GM15510 (cell line): ENCODE results near the gene PLSCR1.

Experiments used
- POLR2A ChIP-seq: IDR thresholded peaks from 3 replicates; pipeline ENCODE4 v1.6.1; 2011; ENCODE audit warnings: borderline replicate concordance; ENCODE audit not compliant: insufficient read length; ENCODE audit errors: extremely low read depth

Gene PLSCR1

DNA sequence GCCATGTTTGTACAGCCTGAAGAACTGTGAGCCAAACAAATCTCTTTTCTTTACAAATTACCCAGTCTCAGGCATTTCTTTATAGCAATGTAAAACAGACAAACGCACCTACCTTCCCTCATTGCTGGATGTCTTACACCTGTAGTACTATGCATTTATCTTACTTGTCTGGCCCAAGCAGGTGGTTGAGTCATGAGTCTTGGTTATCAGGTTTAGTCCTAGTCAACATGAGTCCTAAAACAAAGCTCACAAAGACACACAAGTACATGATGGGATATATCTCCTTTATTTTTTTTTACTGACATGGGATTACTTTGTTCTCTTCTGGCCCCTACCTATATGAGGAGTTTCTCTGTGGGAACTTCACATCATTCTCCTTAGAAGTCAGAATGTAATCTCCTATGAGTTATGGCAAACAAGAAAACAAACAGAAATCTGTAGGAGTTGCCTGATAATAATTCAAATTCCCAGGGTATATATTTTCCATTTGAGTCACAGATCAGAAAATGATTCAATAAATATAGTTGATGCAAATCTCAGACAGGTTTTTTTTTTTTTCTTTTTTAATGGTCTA lies 41.4 kb downstream of the PLSCR1 start:
- TF ChIP-seq POLR2A: no peak

DNA sequence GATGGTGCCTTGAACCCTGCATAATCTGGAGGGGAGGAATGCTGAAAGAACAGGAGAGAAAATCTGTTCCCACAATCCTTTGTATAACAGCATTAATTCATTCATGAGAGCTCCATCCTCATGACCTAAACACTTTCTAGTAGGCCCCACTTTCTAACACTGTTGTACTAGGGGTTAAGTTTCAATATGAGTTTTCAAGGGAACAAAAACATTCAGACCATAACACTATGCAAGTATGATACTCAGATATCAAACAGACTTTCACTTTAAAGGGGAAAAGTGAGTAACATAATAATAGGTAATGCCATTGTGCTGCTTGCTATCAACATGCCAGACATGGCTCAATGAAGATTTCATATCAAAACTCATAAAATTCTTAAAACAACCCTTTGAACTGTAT lies 42.7 kb downstream of the PLSCR1 start:
- TF ChIP-seq POLR2A: no peak

DNA sequence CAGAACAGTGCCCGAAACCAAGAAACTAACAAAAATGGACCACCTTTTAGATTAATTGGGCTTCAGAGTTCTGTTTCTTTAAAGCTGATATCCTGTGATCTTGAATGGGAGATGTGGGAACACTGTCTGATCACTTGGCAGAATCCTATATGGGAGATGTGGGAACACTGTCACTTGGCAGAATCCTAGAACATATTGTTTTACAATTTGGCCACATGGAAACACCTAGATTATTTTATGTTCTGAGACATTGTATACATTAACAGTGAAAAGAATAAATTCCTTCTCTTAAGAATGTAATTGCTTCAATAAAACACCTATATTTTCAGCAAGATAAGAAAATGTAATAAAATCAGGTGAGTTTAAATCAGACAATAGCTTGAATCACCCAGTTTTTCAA lies 44.7 kb downstream of the PLSCR1 start:
- TF ChIP-seq POLR2A: no peak

DNA sequence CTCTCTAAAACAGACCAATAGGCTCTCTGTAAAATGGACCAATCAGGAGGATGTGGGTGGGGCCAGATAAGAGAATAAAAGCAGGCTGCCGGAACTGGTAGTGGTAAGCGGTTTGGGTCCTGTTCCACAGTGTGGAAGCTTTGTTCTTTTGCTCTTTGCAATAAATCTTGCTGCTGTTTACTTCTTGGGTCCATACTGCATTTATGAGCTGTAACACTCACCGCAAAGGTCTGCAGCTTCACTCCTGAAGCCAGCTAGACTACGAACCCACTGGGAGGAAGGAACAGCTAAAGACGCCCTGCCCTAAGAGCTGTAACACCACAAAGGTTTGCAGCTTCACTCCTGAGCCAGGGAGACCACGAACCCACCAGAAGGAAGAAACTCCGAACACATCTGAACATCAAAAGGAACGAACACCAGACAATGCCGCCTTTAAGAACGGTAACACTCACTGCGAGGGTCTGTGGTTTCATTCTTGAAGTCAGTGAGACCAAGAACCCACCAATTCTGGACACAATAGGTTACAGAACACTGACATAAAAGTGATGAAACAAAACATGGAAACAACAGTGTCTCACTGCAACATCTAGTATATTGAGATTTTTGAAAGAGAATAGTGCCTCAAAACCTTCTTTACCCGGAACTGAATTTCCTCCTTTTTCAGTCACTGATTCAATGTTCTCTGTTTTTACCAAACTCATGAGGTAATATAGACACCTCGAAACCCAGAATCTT lies 46.2 kb downstream of the PLSCR1 start:
- TF ChIP-seq POLR2A: no peak

DNA sequence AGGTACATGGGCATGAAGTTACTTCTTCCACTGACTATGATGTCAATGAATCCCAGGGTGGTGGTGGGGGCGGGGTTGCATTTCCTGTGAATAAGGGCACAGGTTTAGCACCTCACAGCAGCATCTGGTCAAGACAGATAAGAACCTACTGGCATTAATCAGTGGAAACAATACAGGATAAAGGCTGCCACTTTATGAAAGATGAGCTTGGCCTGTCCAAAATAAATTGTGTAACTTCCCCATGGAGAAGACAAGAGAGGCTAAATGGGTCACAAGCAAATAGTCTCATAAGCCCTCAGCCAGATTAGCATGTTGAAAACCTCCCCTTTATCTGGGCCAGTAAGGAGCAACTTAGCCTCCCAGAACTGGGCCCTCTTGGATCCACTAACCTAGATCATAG lies 47.7 kb downstream of the PLSCR1 start:
- no peak for TF ChIP-seq POLR2A

DNA sequence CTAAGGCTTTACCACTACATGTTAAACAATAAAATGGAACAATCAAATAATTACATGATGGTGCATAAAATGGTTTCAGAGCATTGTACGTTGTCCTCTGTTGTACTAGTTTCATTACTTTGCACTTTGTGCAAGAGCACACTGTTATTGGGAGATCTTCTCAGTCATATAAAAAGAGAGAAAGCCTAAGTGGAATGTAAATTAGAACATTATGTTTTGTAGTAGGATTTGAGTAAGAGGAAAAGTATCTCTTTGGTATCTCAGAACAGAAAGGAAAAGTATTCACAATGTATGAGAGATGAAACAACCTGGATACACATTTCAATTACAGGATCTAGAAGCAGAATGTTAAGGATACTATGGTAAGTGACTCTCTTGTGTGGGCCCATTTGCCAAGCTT lies 48.2 kb downstream of the PLSCR1 start:
- TF ChIP-seq POLR2A: no peak

DNA sequence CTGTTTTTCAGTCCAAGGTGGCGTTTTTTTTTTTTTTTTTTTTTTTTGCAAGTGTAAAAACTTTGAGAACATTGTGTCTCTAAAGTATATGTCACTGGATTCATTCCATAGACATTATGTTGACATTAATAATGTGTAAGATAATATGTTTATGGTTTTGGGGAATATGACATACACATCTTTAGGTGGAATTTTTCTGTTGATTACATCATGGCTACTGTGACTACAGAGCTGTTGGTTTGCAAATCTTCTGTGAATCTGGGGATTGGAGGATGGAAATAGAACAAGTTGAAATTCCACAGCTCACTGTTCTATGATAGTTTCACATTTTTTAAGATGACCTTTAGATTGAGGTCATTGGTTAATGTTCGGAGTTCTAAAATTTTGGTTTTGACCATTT lies 50.6 kb downstream of the PLSCR1 start:
- no peak for TF ChIP-seq POLR2A

DNA sequence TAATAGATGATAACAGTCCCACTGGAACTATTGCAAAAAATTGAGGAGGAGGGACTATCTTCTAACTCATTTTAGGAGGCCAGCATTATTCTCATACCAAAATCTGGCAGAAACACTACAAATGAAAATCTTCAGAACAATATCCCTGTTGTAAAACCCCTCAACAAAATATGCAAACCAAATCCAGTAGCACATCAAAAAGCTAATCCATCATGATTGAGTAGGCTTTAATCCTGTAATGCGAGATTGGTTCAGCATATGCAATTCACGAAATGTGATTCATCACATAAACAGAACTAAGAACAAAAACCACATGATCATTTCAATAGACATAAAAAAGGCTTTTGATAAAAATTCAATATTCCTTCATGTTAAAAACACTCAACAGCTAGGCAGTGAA lies 51.2 kb downstream of the PLSCR1 start:
- no peak for TF ChIP-seq POLR2A

DNA sequence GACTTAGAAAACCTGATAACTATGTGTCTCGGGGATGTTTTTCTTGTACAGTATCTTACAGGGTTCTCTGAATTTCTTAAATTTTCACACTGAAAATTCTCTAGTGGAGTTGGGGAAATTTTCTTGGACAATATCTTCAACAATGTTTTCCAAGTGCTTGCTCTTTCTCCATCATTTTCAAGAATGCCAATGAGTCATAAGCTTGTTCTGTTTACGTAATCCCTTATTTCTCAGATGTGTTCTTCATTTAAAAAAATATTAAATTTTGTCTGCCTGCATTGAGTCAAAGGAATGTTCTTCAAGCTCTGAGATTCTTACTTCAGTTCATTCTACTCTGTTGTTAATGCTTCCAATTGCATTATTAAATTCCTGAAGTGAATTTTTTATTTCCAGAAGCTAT lies 53.1 kb downstream of the PLSCR1 start:
- TF ChIP-seq POLR2A: no peak

DNA sequence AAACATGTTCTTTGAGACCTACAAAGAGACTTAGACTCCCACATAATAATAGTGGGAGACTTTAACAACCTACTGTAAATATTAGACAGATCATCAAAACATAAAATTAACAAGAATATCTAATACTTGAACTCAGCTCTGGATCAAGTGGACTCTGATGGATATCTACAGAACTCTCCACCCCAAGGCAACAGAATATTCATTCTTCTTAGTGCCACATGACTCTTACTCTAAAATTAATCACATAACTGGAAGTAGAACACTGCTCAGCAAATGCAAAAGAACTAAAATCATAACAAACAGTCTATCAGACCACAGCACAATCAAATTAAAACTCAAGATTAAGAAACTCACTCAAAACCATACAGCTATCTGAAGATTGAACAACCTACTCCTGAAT lies 59.1 kb downstream of the PLSCR1 start:
- no peak for TF ChIP-seq POLR2A

DNA sequence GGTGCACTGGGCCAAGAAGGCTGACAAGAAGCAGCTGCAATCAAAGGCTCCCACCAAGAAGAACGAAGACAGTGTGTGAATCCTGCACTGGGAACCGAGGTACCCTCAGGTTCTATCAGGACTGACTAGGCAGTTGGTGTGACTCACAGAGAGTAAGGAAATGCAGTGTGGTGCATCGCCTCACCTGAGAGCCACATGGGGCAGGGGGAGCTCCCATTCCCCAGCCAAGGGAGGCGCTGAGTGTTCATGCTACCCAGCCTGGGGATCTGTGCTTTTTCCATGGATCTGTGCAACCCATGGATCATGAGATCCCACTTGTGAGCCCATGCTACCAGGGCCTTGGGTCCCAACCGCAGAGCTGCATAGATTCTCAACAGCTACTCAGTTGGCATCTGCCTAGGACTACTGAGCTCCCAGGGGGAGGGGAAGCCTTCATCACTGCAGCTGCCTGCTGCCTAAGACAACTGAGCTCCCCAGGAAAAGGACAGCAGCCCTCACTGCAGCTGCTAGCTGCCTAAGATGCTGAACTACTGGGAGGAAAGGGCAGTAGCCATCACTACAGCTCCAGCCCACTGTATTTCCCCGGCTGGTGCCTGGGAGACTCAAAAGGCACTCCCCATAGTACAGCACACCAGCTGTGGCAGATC lies 68.2 kb downstream of the PLSCR1 start:
- TF ChIP-seq POLR2A: no peak

DNA sequence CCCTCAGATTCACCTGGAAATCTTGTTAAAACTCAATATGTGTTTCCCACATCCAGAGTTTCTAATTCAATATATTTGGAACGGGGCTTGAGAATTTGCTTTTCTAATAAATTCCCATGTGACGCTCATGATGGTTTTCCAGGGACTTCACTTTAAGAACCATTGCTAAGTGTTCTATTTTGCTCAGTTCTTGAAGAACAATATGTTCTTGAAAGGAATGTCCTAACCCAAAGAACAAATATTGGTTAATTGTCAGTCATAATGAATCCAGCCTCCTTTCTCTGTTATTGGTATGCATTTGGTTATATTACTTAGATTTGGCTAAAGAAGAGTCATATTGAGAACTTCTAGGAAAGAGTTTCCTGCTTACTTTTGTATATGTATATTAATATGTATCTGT lies 70.7 kb downstream of the PLSCR1 start:
- no peak for TF ChIP-seq POLR2A

DNA sequence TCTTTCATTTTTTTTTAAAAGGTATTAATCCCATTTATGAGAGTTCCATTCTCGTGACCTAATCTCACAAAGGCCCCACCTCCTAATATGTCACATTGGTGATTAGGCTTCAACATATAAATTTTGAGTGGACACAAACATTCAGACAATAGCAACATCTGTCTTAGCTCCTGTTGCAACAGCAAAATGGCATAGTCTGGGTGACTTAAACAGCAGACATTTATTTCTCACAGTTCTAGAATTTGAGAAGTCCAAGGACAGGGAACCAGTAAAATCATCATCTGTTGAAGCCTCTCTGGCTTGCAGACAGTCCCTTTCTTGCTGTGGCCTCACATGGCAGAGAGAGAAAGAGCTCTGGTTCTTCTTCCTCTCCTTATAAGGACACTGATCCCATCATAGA lies 71.8 kb downstream of the PLSCR1 start:
- no peak for TF ChIP-seq POLR2A

DNA sequence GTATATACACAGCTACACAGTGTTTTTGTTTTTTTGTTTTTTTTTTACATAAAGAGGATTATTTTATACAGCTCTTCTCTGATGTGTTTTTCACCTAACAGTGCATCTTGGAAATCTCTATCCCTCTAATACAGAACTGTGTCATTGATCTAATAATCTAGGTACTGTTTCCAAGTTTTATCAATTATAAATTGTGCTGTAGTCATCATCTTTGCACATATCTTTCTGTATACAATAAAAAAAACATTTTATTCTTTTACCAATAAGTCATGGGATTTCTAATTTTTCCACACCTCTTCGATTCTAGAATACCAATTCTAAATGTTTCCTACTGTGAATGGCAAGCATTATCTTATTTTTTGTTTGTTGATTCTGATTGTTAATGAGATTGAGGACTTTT lies 73.4 kb downstream of the PLSCR1 start:
- TF ChIP-seq POLR2A: no peak

DNA sequence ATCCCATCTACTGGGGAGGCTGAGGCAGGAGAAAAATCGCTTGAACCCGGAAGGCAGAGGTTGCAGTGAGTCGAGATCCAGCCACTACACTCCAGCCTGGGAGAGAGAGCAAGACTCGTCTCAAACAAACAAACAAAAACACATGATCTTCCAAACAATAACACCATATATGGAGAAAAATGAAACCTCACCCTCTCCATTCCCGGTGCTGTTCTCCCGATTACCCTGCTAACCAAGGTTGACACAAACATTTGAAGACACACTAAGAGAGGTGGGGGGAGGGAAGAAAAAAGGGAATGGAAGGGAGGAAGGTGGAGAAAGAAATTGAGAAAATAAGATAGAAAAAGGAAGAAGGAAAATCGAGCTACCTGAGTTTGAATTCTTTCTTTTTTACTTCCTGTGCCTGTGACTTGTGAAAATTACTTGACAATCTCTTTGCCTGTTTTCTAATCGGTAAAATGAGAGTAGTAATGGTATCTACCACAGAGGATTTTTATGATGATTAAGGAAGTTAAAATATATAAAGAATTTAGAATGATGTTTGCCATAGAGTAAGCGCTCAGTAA lies 73.9 kb downstream of the PLSCR1 start:
- no peak for TF ChIP-seq POLR2A
